ENCODE results near the gene CDK19. TPM values are rescaled to one million over a fixed set of nuclear protein-coding genes. Genes with fewer than 3 reads are reported as not detected.

Gene CDK19
- polyA plus RNA-seq, 1 donor from 2014 or later = 4.0 TPM

Other genes with a start within 250 kb of the CDK19 start
- gene AMD1, start 59.3 kb upstream of the CDK19 start, polyA plus RNA-seq = 46.2 TPM
- gene GTF3C6, start 143.2 kb upstream of the CDK19 start, polyA plus RNA-seq = 97.4 TPM
- 26.3 TPM for gene RPF2, start 166.6 kb upstream of the CDK19 start, polyA plus RNA-seq